NK-92 (cell line): Measurements from ENCODE around the gene RNF166.
A peak's percentile ranks its signal among the peaks of the same experiment; 100 is the strongest.

Source experiments
- DNase-seq: peaks from one replicate; lab custom pipeline; 2025; ENCODE audit not compliant: unreplicated experiment; lab: John Stamatoyannopoulos, UW

Gene RNF166

GRCh38 chr16:88739139-88739976 lies 33.1 kb upstream of the RNF166 start:
- DNase-seq: no peak

GRCh38 chr16:88738151-88739084 lies 32.2 kb upstream of the RNF166 start:
- DNase-seq: no peak

- no peak for DNase-seq
These were observed 31.3 kb upstream of the RNF166 start for GRCh38 chr16:88737298-88738150.

- DNase-seq: no peak
These were observed 30.3 kb upstream of the RNF166 start for GRCh38 chr16:88736496-88736895.

- DNase-seq: no peak
These were observed 29.9 kb upstream of the RNF166 start for GRCh38 chr16:88736088-88736487.

- no peak for DNase-seq
These were observed 29.4 kb upstream of the RNF166 start for GRCh38 chr16:88735616-88736015.

- DNase-seq: no peak
These were observed 28.9 kb upstream of the RNF166 start for GRCh38 chr16:88735121-88735520.

GRCh38 chr16:88734361-88734728 lies 28.1 kb upstream of the RNF166 start:
- no peak for DNase-seq

GRCh38 chr16:88733630-88734360 lies 27.6 kb upstream of the RNF166 start:
- no peak for DNase-seq

- no peak for DNase-seq
These were observed 26.7 kb upstream of the RNF166 start for GRCh38 chr16:88732961-88733294.

- DNase-seq: no peak
These were observed 26.2 kb upstream of the RNF166 start for GRCh38 chr16:88732172-88732960.

GRCh38 chr16:88731699-88732098 lies 25.5 kb upstream of the RNF166 start:
- DNase-seq: peak; percentile 4

GRCh38 chr16:88730632-88731607 lies 24.7 kb upstream of the RNF166 start:
- DNase-seq: no peak

GRCh38 chr16:88727871-88728270 lies 21.7 kb upstream of the RNF166 start:
- DNase-seq: no peak

GRCh38 chr16:88726981-88727380 lies 20.8 kb upstream of the RNF166 start:
- no peak for DNase-seq

GRCh38 chr16:88726408-88726749 lies 20.2 kb upstream of the RNF166 start:
- no peak for DNase-seq

GRCh38 chr16:88725609-88726407 lies 19.6 kb upstream of the RNF166 start:
- no peak for DNase-seq
